Activated T-helper 1 cell treated with anti-CD3 and anti-CD28 coated beads, Interleukin-12 subunit alpha, Interleukin-12 subunit beta, Interleukin-2, Interleukin-4 antibody, amounts not matched to agents 30 ng/mL and 10 ng/mL and 1 ng/mL, durations not matched to agents 14 hours and 24 hours and 36 hours (primary cell): ENCODE results near the gene KAZN. TPM values are rescaled to one million over a fixed set of nuclear protein-coding genes. Genes with fewer than 3 reads are reported as not detected.

Experiments
- DNase-seq: peaks from one replicate; pipeline ENCODE4 v3.0.0; 2021; ENCODE audit warnings: low spot score
- H3K27ac Mint-ChIP-seq: one replicate; pipeline ENCODE4 v1.8.0; 2021; ENCODE audit warnings: mild to moderate bottlenecking, mixed read lengths
- H3K27me3 Mint-ChIP-seq: one replicate; pipeline ENCODE4 v1.8.0; 2022; ENCODE audit warnings: mild to moderate bottlenecking, moderate library complexity, mixed read lengths; ENCODE audit not compliant: insufficient read depth
- H3K36me3 Mint-ChIP-seq: one replicate; pipeline ENCODE4 v1.8.0; 2021; ENCODE audit warnings: low read depth, mixed read lengths
- H3K4me1 Mint-ChIP-seq: one replicate; pipeline ENCODE4 v1.8.0; 2021; ENCODE audit warnings: low read depth, mixed read lengths
- H3K4me3 Mint-ChIP-seq: one replicate; pipeline ENCODE4 v1.8.0; 2021; ENCODE audit warnings: mild to moderate bottlenecking, moderate library complexity, mixed read lengths
- H3K9me3 Mint-ChIP-seq: one replicate; pipeline ENCODE4 v1.8.0; 2021; ENCODE audit warnings: mixed read lengths
- intact Hi-C: fragments of 100-400 bp; cut with micrococcal nuclease; formaldehyde crosslinking; loops from one replicate; pipeline ENCODE4 v1.15.1; 2024
- total RNA-seq: library from RNA; stranded (reverse); gene quantifications from 2 replicates; pipeline ENCODE4 v1.2.3, GENCODE V29; 2022

KAZN gene
- total RNA-seq, 1 donor from 2014 or later: 0.54 TPM

- Mint-ChIP-seq H3K36me3 (no peaks in the 10 kb centered on the region), H3K9me3 (no peaks in the 10 kb centered on the region), H3K27me3 (no peaks in the 10 kb centered on the region), H3K4me1 (no peaks in the 10 kb centered on the region), H3K27ac (no peak overlapping the region), H3K4me3 (no peak overlapping the region)
- no peak for DNase-seq
- intact Hi-C loops: no loop called here
Observed at GRCh38 chr1:15018767-15019166, 420.3 kb downstream of the KAZN start.

GRCh38 chr1:15020943-15021745, 422.7 kb downstream of the KAZN start:
- intact Hi-C loops: no loop called here
- Mint-ChIP-seq H3K4me1 (no peaks in the 10 kb centered on the region), H3K9me3 (no peaks in the 10 kb centered on the region), H3K27me3 (no peaks in the 10 kb centered on the region), H3K36me3 (no peaks in the 10 kb centered on the region), H3K27ac (no peak overlapping the region), H3K4me3 (no peak overlapping the region)
- no peak for DNase-seq

DNA sequence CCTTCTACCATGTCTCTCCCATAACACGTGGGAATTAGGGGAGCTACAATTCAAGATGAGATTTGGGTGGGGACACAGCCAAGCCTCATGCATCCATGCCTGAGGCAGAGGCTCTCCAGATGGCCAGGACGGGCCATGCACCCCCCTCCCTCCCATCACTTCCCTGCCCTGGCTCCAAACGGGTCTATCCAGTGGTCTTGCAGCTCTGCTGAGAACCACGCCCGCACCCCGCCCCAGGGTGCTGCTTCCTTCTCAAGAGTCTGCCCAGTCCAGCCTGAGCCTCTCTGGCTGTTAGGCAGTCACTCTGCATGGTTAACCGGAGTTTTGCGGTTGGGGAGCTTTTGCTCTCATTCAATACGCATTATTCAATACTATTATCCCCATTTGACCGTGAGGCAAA, 423.6 kb downstream of the KAZN start:
- Mint-ChIP-seq H3K4me3 (no peak overlapping the region), H3K36me3 (no peaks in the 10 kb centered on the region), H3K27ac (no peak overlapping the region), H3K4me1 (no peaks in the 10 kb centered on the region), H3K9me3 (no peaks in the 10 kb centered on the region), H3K27me3 (no peaks in the 10 kb centered on the region)
- intact Hi-C loops: no loop called here
- DNase-seq: no peak

DNA sequence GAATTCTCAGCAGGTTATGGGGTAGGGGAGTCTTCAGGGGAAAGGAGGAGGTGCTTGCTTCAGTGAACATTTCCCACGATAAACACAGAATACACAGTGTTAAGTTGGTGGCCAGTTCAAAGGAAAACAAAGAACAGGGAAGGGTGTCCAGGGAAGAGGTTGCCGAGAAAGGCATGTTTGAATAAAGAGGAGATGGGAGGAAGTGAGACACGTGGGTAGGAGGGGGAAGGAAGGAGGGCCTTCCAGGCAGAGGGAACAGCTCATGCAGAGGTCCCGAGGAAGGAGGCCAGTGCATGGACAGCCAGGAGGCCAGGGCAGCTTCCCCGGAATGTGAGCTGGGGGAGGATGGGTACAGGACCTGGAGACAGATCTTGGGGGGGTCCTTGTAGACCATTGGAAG, 424.7 kb downstream of the KAZN start:
- intact Hi-C loops: no loop called here

GRCh38 chr1:15023976-15024375, 425.5 kb downstream of the KAZN start:
- intact Hi-C loops: no loop called here
- Mint-ChIP-seq H3K4me1 (no peaks in the 10 kb centered on the region), H3K27ac (no peak overlapping the region), H3K27me3 (no peaks in the 10 kb centered on the region), H3K4me3 (no peak overlapping the region), H3K9me3 (no peaks in the 10 kb centered on the region), H3K36me3 (no peaks in the 10 kb centered on the region)
- DNase-seq: no peak

More for the DNA sequence above, 424.7 kb downstream of the KAZN start:
- Mint-ChIP-seq H3K27me3 (no peaks in the 10 kb centered on the region), H3K27ac (no peak overlapping the region), H3K4me1 (no peaks in the 10 kb centered on the region), H3K9me3 (no peaks in the 10 kb centered on the region), H3K36me3 (no peaks in the 10 kb centered on the region), H3K4me3 (no peak overlapping the region)
- DNase-seq: no peak

DNA sequence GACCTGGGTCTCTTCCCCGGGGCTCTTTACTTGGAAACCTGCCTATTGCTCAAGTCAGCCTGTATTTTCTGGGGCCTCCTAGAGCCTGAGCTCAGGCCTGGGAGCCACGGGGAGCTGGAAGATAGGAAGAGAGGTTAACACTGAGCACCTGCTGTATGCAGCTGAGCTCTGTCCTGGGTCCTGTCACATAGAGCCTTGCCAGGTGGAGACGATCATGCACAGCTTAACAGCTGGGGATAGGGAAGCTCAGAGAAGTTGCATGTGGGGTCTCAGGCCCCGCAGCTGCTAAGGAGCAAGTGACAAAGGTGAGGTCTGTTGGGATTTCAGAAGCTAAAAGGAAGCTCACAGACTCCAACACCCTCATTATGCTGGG, 427.6 kb downstream of the KAZN start:
- Mint-ChIP-seq H3K36me3 (no peaks in the 10 kb centered on the region), H3K27me3 (no peaks in the 10 kb centered on the region), H3K27ac (no peak overlapping the region), H3K4me1 (no peaks in the 10 kb centered on the region), H3K9me3 (no peaks in the 10 kb centered on the region), H3K4me3 (no peak overlapping the region)
- no peak for DNase-seq
- intact Hi-C loops: no loop called here

DNA sequence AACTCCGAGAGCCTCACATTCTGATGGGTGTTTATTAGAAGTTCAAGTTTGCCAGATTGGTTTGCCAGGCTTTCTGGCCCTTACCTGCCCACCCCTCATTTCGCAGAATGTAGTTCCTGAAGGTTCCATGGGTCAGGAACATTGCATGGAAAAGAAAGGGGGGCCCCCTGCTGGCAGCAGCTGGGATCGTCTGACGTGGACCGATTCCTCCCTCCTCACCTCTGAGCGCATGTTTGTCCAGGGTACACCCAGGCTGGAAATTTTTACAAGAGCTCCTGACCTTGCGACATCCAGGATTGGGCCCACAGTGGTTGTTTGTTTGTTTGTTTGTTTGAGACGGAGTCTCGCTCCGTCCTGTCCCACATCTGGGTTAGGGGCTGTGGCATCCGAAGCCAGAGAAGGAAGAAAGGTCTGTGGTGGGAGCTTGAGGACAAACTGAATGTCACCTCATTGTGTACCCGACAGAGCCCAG, 429.1 kb downstream of the KAZN start:
- Mint-ChIP-seq H3K4me3 (no peak overlapping the region), H3K27ac (no peak overlapping the region), H3K4me1 (no peaks in the 10 kb centered on the region), H3K9me3 (no peaks in the 10 kb centered on the region), H3K27me3 (no peaks in the 10 kb centered on the region), H3K36me3 (no peaks in the 10 kb centered on the region)
- DNase-seq: no peak
- intact Hi-C loops: loop anchor here (1.0 kb wide), 1 partner anchor 112 kb away; no protein-coding TSS in a partner anchor

DNA sequence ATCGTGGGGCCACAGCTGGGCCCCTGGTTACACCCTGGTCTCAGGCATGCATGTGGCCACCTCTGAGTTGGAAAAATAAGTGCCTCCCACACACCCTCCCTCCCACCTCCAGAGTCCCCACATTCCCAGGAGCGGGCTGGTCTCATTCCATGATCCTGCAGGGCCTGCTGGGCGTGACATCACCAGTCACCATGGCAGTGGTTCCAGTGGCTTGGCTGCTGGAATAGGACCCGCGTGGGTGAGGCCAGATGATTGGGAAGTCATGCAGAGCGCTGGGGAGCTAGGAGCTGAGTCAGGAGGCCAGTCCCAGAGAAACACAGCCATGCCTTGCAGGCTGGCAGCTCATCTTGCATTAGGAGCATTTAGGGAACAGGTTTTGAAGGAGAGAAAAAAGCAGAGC, 429.6 kb downstream of the KAZN start:
- Mint-ChIP-seq H3K4me1 (no peaks in the 10 kb centered on the region), H3K36me3 (no peaks in the 10 kb centered on the region), H3K27me3 (no peaks in the 10 kb centered on the region), H3K27ac (no peak overlapping the region), H3K9me3 (no peaks in the 10 kb centered on the region), H3K4me3 (no peak overlapping the region)
- DNase-seq: no peak
- intact Hi-C loops: no loop called here

GRCh38 chr1:15028616-15029015, 430.1 kb downstream of the KAZN start:
- no peaks in the 10 kb centered on the region for H3K9me3 Mint-ChIP-seq
- DNase-seq: no peak
- H3K27ac Mint-ChIP-seq: no peak overlapping the region
- intact Hi-C loops: no loop called here
- H3K4me1 Mint-ChIP-seq: no peaks in the 10 kb centered on the region
- H3K36me3 Mint-ChIP-seq: no peaks in the 10 kb centered on the region
- H3K4me3 Mint-ChIP-seq: no peak overlapping the region
- no peaks in the 10 kb centered on the region for H3K27me3 Mint-ChIP-seq

DNA sequence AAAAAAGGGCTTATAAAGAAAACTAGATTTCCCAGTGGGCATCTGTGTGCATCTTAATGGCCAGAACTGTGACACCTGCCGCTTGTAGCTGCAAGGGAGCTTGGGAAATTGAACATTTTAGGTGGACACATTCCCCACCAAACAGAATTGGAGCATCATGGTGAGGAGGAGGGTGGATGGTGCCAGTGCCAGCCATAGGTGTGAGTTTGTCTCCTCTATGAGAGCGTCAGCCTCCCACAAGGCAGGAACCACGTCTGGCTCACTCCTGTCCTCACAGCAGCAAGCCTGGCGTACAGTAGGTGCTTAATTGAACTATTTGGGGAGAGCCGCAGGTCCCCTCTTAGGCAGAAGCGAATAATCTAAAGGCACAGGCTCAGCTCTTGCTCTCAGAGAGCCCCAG, 430.6 kb downstream of the KAZN start:
- Mint-ChIP-seq H3K9me3 (no peaks in the 10 kb centered on the region), H3K4me1 (no peaks in the 10 kb centered on the region), H3K36me3 (no peaks in the 10 kb centered on the region), H3K27ac (no peak overlapping the region), H3K27me3 (no peaks in the 10 kb centered on the region), H3K4me3 (no peak overlapping the region)
- intact Hi-C loops: no loop called here
- no peak for DNase-seq

DNA sequence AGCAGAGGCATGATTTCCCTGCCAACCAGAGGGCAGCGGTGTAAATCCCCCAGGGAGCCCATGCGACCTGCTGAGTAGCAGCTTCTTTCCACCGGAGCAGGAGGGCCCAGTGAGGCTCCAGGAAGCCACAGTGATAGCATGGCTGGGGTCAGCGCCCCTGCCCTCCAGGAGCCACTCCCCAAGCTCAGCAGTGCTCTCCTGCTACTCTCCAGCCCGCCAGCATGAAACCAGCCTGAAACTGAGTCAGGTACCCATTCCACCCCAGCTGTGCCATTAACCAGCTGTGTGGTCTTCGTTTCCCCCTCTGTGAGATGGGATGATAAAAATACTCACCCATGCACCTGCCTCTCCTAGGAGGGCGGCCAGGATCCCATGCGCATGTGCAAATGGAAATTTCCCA, 431.3 kb downstream of the KAZN start:
- H3K27ac Mint-ChIP-seq: no peak overlapping the region
- no peaks in the 10 kb centered on the region for H3K27me3 Mint-ChIP-seq
- intact Hi-C loops: no loop called here
- H3K4me1 Mint-ChIP-seq: no peaks in the 10 kb centered on the region
- H3K36me3 Mint-ChIP-seq: no peaks in the 10 kb centered on the region
- no peak overlapping the region for H3K4me3 Mint-ChIP-seq
- H3K9me3 Mint-ChIP-seq: no peaks in the 10 kb centered on the region
- no peak for DNase-seq

GRCh38 chr1:15031251-15031933, 432.9 kb downstream of the KAZN start:
- no peak overlapping the region for H3K27ac Mint-ChIP-seq
- H3K36me3 Mint-ChIP-seq: no peaks in the 10 kb centered on the region
- no peak overlapping the region for H3K4me3 Mint-ChIP-seq
- intact Hi-C loops: no loop called here
- H3K9me3 Mint-ChIP-seq: no peaks in the 10 kb centered on the region
- DNase-seq: no peak
- no peaks in the 10 kb centered on the region for H3K27me3 Mint-ChIP-seq
- no peaks in the 10 kb centered on the region for H3K4me1 Mint-ChIP-seq

- Mint-ChIP-seq H3K9me3 (no peaks in the 10 kb centered on the region), H3K27me3 (no peaks in the 10 kb centered on the region), H3K27ac (no peak overlapping the region), H3K4me3 (no peak overlapping the region), H3K36me3 (no peaks in the 10 kb centered on the region), H3K4me1 (no peaks in the 10 kb centered on the region)
- intact Hi-C loops: no loop called here
- DNase-seq: no peak
Observed at GRCh38 chr1:15033264-15033663, 434.8 kb downstream of the KAZN start.
